IMR-90 (cell line): Measurements from ENCODE around the gene NFIA. TPM values are rescaled to one million over a fixed set of nuclear protein-coding genes. Genes with fewer than 3 reads are reported as not detected.

Experiments used
- ATAC-seq: fragments of 200-7000 bp; cut with Tn5 transposase; 2 replicates; pipeline ENCODE4 v1.9.1; 2020; ENCODE audit warnings: low read depth, mild to moderate bottlenecking, moderate library complexity
- BruUV-seq: library from RNA; stranded (reverse); fragments of 400-500 nt; replicated peaks from 2 replicates; lab custom pipeline; 2021; lab: Mats Ljungman, UMichigan
- CTCF ChIA-PET: fragments of 300-600 bp; formaldehyde crosslinking; extraction: SDS; loops from one replicate; lab custom pipeline; 2021; ENCODE audit warnings: antibody characterized with exemption; lab: Yijun Ruan, JAX
- POLR2A ChIA-PET: fragments of 300-600 bp; sonication (Branson Sonifier 250); formaldehyde crosslinking; loops from one replicate; lab custom pipeline; 2022; ENCODE audit warnings: antibody characterized with exemption; ENCODE audit not compliant: unreplicated experiment; lab: Charles Lee
- DNase-seq: peaks from one replicate; pipeline ENCODE4 v3.0.0; 2013
- H2AFZ ChIP-seq: replicated peaks from 2 replicates; pipeline ENCODE3; 2013; ENCODE audit warnings: low read length, mild to moderate bottlenecking; ENCODE audit not compliant: poor library complexity
- H2AK5ac ChIP-seq: 2 replicates; pipeline ENCODE4 v1.6.1; 2013; ENCODE audit warnings: low read depth, low read length, inconsistent platforms
- H2AK9ac ChIP-seq: replicated peaks from 2 replicates; pipeline ENCODE3; 2013; ENCODE audit warnings: mild to moderate bottlenecking, low read depth, low read length, moderate library complexity; ENCODE audit not compliant: poor library complexity
- H2BK120ac ChIP-seq: 2 replicates; pipeline ENCODE4 v1.6.1; 2013; ENCODE audit warnings: low read depth, low read length, inconsistent platforms
- H2BK15ac ChIP-seq: 3 replicates; pipeline ENCODE4 v1.6.1; 2013; ENCODE audit warnings: low read depth, low read length, inconsistent platforms
- H2BK20ac ChIP-seq: 2 replicates; pipeline ENCODE4 v1.6.1; 2013; ENCODE audit warnings: low read depth, mild to moderate bottlenecking, inconsistent platforms, low read length, moderate library complexity
- H2BK5ac ChIP-seq: 2 replicates; pipeline ENCODE4 v1.6.1; 2013; ENCODE audit warnings: mild to moderate bottlenecking, low read depth, low read length, inconsistent platforms; ENCODE audit not compliant: poor library complexity, severe bottlenecking
- H3K14ac ChIP-seq: replicated peaks from 2 replicates; pipeline ENCODE4 v1.6.1; 2013; ENCODE audit warnings: low read depth, low read length, inconsistent platforms
- H3K18ac ChIP-seq: 2 replicates; pipeline ENCODE4 v1.6.1; 2013; ENCODE audit warnings: low read depth, low read length, control low read depth
- H3K23ac ChIP-seq: 2 replicates; pipeline ENCODE4 v1.6.1; 2013; ENCODE audit warnings: low read depth, low read length, inconsistent platforms
- H3K27ac ChIP-seq: 2 replicates; pipeline ENCODE4 v1.5.1; 2013; ENCODE audit warnings: mild to moderate bottlenecking, control low read depth, low read length; ENCODE audit not compliant: insufficient read depth
- H3K27me3 ChIP-seq: 2 replicates; pipeline ENCODE4 v1.6.1; 2013; ENCODE audit warnings: low read length; ENCODE audit not compliant: control insufficient read depth, insufficient read depth
- H3K36me3 ChIP-seq: 2 replicates; pipeline ENCODE4 v1.6.1; 2013; ENCODE audit warnings: low read length, mixed read lengths; ENCODE audit not compliant: control insufficient read depth, insufficient read depth
- H3K4ac ChIP-seq: 2 replicates; pipeline ENCODE4 v1.6.1; 2013; ENCODE audit warnings: low read depth, low read length, inconsistent platforms
- H3K4me1 ChIP-seq: 2 replicates; pipeline ENCODE4 v1.6.1; 2013; ENCODE audit warnings: low read length, mixed read lengths; ENCODE audit not compliant: control insufficient read depth, insufficient read depth
- H3K4me2 ChIP-seq: 2 replicates; pipeline ENCODE4 v1.6.1; 2013; ENCODE audit warnings: low read depth, mild to moderate bottlenecking, control low read depth, low read length, moderate library complexity
- H3K4me3 ChIP-seq: 2 replicates; pipeline ENCODE4 v1.5.1; 2013; ENCODE audit warnings: low read depth, mild to moderate bottlenecking, control low read depth, low read length, moderate library complexity; ENCODE audit not compliant: insufficient read depth
- H3K56ac ChIP-seq: 2 replicates; pipeline ENCODE4 v1.6.1; 2013; ENCODE audit warnings: low read length, inconsistent platforms; ENCODE audit not compliant: insufficient read depth; ENCODE audit errors: extremely low read depth
- H3K79me1 ChIP-seq, 2 experiments: 2 replicates each; pipeline ENCODE4 v1.6.1; 2013; ENCODE audit warnings: low read length in 2 of 2, inconsistent platforms in 1 of 2, low read depth in 1 of 2
- H3K9ac ChIP-seq: 2 replicates; pipeline ENCODE4 v1.6.1; 2013; ENCODE audit warnings: low read depth, low read length, control low read depth
- H3K9me1 ChIP-seq: 2 replicates; pipeline ENCODE4 v1.6.1; 2013; ENCODE audit warnings: low read length, inconsistent platforms; ENCODE audit not compliant: insufficient read depth
- H3K9me3 ChIP-seq: 2 replicates; pipeline ENCODE4 v1.6.1; 2013; ENCODE audit warnings: low read length; ENCODE audit not compliant: control insufficient read depth, insufficient read depth
- H4K20me1 ChIP-seq: 2 replicates; pipeline ENCODE4 v1.6.1; 2013; ENCODE audit warnings: low read length, inconsistent platforms; ENCODE audit not compliant: insufficient read depth
- H4K5ac ChIP-seq: 2 replicates; pipeline ENCODE4 v1.6.1; 2013; ENCODE audit warnings: mild to moderate bottlenecking, low read depth, low read length, control low read depth
- H4K8ac ChIP-seq, 2 experiments: 2 replicates each; pipeline ENCODE4 v1.6.1; 2013; ENCODE audit warnings: low read depth in 2 of 2, low read length in 2 of 2, control low read depth in 1 of 2, inconsistent platforms in 1 of 2
- H4K91ac ChIP-seq: 2 replicates; pipeline ENCODE4 v1.6.1; 2013; ENCODE audit warnings: low read depth, low read length, inconsistent platforms; ENCODE audit not compliant: insufficient read depth
- FOS ChIP-seq: fragments of 150-350 bp; IDR thresholded peaks from 2 replicates; pipeline ENCODE4 v1.6.1; 2016; ENCODE audit warnings: low read depth, low read length
- MXI1 ChIP-seq: IDR thresholded peaks from 2 replicates; pipeline ENCODE4 v1.6.1; 2012; ENCODE audit warnings: low read depth, mild to moderate bottlenecking, low read length, moderate library complexity, borderline replicate concordance
- NFE2L2 ChIP-seq: fragments of 150-350 bp; IDR thresholded peaks from 2 replicates; pipeline ENCODE4 v1.6.1; 2016; ENCODE audit warnings: low read depth, mild to moderate bottlenecking, low read length
- POLR2A ChIP-seq: IDR thresholded peaks from 2 replicates; pipeline ENCODE4 v1.6.1; 2012; ENCODE audit warnings: mild to moderate bottlenecking, low read depth, low read length
- RFX5 ChIP-seq: IDR thresholded peaks from 2 replicates; pipeline ENCODE4 v1.8.0; 2012; ENCODE audit warnings: low read depth, mild to moderate bottlenecking, low read length, moderate library complexity
- USF2 ChIP-seq: fragments of 150-350 bp; IDR thresholded peaks from 2 replicates; pipeline ENCODE4 v1.6.1; 2017; ENCODE audit warnings: mild to moderate bottlenecking, antibody characterized with exemption, low read length, low read depth
- WGBS, 2 experiments: methylation state at CpG; one replicate each; pipeline versions ENCODE4 v1.1.5 to v1.1.7; 2013; ENCODE audit warnings: missing lambda C conversion rate in 2 of 2; ENCODE audit not compliant: insufficient read length in 1 of 2; ENCODE audit errors: extremely low coverage in 2 of 2; 5-methylcytosine and 5-hydroxymethylcytosine counted together
- dilution Hi-C: fragments of 300-500 bp; cut with HindIII; formaldehyde crosslinking; loops from one replicate; pipeline ENCODE4 v1.14.3; 2018; ENCODE audit warnings: low sequenced_read_pairs; ENCODE audit not compliant: unreplicated experiment
- in situ Hi-C: fragments of 300-500 bp; cut with MboI; formaldehyde crosslinking; loops from 3 replicates; pipeline ENCODE4 v1.14.3; 2019; ENCODE audit warnings: low sequenced_read_pairs, inconsistent platforms, mixed read lengths
- intact Hi-C: fragments of 100-400 bp; cut with micrococcal nuclease; formaldehyde crosslinking; loops from 2 replicates; pipeline ENCODE4 v1.10.0; 2022
- polyA plus RNA-seq, 3 experiments: library from polyadenylated mRNA; depleted of rRNA; stranded (reverse); fragments of >200 nt; gene quantifications; 2 replicates each; pipeline ENCODE4 v1.2.3, GENCODE V29; 2012; ENCODE audit warnings: low replicate concordance in 1 of 3
- total RNA-seq: library from RNA; depleted of rRNA; stranded (reverse); fragments of >200 nt; gene quantifications from 2 replicates; pipeline ENCODE4 v1.2.3, GENCODE V29; 2012

Gene NFIA
- total and polyA plus RNA-seq, 2 of the 4 experiments (the other 2 are of a cell fraction): 1.6 to 2.2 TPM

- no peak overlapping the region for H3K23ac ChIP-seq
- H3K18ac ChIP-seq: no peak overlapping the region
- H3K9me1 ChIP-seq: no peaks in the 10 kb centered on the region
- H3K27ac ChIP-seq: no peak overlapping the region
- no peak overlapping the region for H2BK120ac ChIP-seq
- no peak overlapping the region for H2AFZ ChIP-seq
- no peak overlapping the region for H3K4me2 ChIP-seq
- no CpG with 5 or more reads among the region's 6 CpGs for WGBS, 2 experiments
- H4K8ac ChIP-seq: no peak overlapping the region
- H3K4me1 ChIP-seq: no peaks in the 10 kb centered on the region; the same call in 1 of the 2 replicates
- in situ Hi-C loops (no loop called here), dilution Hi-C loops (no loop called here), intact Hi-C loops (no loop called here)
- no peak overlapping the region for H3K9ac ChIP-seq
- no peak overlapping the region for H3K4ac ChIP-seq
- TF ChIP-seq RFX5 (no peak), MXI1 (no peak), FOS (no peak), USF2 (no peak), NFE2L2 (no peak), POLR2A (no peak)
- no peak overlapping the region for H2BK5ac ChIP-seq
- H2BK20ac ChIP-seq: no peak overlapping the region
- ChIA-PET POLR2A (no interaction called here), CTCF (interaction anchor here (1.2 kb wide), 1 partner anchor 347 kb away, joined by 3 read pairs; no protein-coding TSS in a partner anchor)
- H4K20me1 ChIP-seq: no peaks in the 10 kb centered on the region
- H3K36me3 ChIP-seq: no peaks in the 10 kb centered on the region
- no peaks in the 10 kb centered on the region for H3K9me3 ChIP-seq
- no peak overlapping the region for H4K5ac ChIP-seq
- no TSS peak for BruUV-seq
- DNase-seq (no peak), ATAC-seq (peak; percentile 32; the same call in 1 of the 2 replicates)
- H2BK15ac ChIP-seq: no peak overlapping the region
- H3K4me3 ChIP-seq: no peak overlapping the region
- H4K91ac ChIP-seq: no peak overlapping the region
- H3K27me3 ChIP-seq: no peaks in the 10 kb centered on the region
- no peaks in the 10 kb centered on the region for H3K79me1 ChIP-seq
- no peak overlapping the region for H3K56ac ChIP-seq
- H3K14ac ChIP-seq: no peak overlapping the region
- no peak overlapping the region for H2AK9ac ChIP-seq
- H2AK5ac ChIP-seq: no peak overlapping the region
These were observed 315.1 kb downstream of the NFIA start for GRCh38 chr1:61397495-61397894.
